Right renal cortex interstitium (tissue), 3 donors: Measurements from ENCODE around the gene C3orf20. TPM values are rescaled to one million over a fixed set of nuclear protein-coding genes. Genes with fewer than 3 reads are reported as not detected.
"Not testable (repeated sequence)": the region's sequence is repeated elsewhere in the genome, so short reads cannot be mapped to it uniquely, and the experiment has no call there.

ENCODE experiments used
- DNase-seq, 3 donors: peaks; one replicate each; pipeline ENCODE4 v3.0.0-alpha.2; 2013; ENCODE audit warnings: low read depth in 3 of 3, low spot score in 2 of 3
- polyA plus RNA-seq, 3 donors: library from polyadenylated mRNA; unstranded; fragments of 120-200 nt; gene quantifications; one replicate each; pipeline ENCODE4 v1.2.1, GENCODE V29; 2013; ENCODE audit not compliant: insufficient read length in 3 of 3

Gene C3orf20
- polyA plus RNA-seq, 3 donors: 0.15 to 0.38 (median 0.32) TPM

DNA sequence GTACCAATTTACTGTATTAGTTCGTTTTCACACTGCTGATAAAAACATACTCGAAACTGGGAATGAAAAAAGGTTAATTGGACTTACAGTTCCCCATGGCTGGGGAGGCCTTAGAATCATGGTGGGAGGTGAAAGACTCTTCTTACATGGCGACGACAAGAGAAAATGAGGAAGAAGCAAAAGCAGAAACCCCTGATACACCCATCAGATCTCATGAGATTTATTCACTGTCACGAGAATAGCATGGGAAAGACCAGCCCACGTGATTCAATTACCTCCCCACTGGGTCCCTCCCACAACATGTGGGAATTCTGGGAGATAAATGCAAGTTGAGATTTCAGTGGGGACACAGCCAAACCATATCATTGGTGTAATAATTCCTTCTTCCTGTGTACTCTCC lies 69.6 kb downstream of the C3orf20 start:
- DNase-seq: no peak

- no peak for DNase-seq
These were observed 75.7 kb downstream of the C3orf20 start for GRCh38 chr3:14750650-14751049.

DNA sequence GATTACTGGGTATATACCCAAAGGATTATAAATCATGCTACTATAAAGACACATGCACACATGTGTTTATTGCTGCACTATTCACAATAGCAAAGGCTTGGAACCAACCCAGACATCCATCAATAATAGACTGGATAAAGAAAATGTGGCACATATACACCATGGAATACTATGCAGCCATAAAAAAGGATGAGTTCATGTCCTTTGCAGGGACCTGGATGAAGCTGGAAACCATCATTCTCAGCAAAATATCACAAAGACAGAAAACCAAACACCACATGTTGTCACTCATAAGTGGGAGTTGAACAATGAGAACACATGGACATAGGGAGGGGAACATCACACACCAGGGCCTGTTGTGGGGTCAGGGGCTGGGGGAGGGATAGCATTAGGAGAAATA lies 78.0 kb downstream of the C3orf20 start:
- DNase-seq: not testable (repeated sequence)

DNA sequence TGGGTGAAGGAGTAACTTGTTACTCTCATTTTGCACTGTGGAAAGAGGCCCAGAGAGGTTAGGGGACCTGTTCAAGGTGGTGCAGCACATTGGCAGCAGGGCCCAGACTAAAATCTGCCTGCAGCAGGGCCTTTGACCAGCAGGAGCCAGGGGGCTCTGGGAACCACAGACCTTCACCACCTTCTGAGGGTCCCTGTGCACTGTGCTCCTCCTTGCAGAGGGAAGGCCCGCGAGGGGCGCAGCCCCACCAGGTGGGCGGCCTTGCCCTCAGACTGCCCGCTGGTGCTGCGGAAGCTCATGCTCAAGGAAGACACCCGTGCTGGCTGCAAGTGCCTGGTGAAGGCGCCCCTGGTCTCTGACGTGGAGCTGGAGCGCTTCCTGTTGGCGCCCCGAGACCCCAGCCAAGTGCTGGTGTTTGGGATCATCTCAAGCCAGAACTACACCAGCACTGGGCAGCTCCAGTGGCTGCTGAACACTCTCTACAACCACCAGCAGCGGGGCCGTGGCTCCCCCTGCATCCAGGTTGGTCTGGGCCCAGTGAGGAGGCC lies 82.3 kb downstream of the C3orf20 start:
- DNase-seq: no peak

GRCh38 chr3:14758297-14758696 lies 83.4 kb downstream of the C3orf20 start:
- DNase-seq: no peak

- DNase-seq: no peak
These were observed 84.0 kb downstream of the C3orf20 start for GRCh38 chr3:14758959-14759358.

DNA sequence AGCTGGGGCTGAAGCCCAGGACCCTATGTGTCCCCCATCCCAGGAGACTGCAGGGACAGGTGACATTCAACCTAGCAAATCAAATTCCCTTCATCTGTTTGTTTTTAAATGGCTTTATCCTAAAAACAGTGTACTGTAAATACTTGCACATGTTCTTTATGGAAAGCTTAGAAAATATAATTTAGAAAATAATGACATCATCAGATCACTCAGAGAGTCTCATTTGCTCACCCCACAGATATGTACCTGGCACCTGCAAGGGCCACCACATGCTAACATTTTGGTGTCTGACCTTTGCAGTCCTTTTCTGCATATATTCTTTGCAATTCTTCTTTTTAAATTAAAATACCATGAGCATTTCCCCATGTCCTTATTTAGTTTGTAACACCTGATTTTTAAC lies 85.2 kb downstream of the C3orf20 start:
- DNase-seq: no peak

GRCh38 chr3:14761121-14761672 lies 86.3 kb downstream of the C3orf20 start:
- no peak for DNase-seq

DNA sequence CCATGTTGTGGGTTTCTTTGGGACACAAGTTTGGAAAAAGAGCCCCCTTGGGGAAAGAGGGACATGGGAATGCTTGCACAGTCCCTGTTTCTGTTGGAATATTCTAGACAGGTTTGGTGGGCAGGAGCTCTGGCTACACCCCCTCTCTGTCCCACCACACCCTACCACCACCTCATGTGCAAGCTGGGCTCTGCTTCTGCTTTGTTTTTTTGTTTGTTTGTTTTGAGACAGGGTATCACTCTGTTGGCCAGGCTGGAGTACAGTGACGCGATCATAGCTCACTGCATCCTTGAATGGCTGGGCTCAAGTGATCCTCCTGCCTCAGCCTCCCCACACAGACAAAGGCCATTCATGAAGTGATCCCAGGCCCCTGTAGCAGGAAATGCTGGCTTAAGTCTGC lies 86.9 kb downstream of the C3orf20 start:
- no peak for DNase-seq

DNA sequence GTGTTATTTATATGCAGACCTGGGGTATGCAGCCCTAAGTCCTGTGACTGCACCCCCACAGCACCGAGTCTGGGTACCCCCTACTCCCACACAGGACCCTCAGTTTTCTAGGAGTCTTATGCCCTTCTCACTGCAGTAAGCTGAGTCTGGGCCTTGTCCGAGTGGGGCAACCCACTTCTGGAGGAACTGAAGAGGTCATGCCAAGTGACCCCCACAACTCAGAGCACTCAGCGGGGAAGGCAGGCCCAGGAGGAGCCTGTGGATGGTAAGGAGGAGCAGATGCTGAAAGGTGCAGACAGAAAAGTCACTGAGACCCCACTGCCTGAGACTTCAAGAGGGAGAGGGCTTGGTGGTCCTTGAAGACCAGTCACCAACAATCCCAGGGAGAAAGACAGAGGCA lies 87.8 kb downstream of the C3orf20 start:
- no peak for DNase-seq

DNA sequence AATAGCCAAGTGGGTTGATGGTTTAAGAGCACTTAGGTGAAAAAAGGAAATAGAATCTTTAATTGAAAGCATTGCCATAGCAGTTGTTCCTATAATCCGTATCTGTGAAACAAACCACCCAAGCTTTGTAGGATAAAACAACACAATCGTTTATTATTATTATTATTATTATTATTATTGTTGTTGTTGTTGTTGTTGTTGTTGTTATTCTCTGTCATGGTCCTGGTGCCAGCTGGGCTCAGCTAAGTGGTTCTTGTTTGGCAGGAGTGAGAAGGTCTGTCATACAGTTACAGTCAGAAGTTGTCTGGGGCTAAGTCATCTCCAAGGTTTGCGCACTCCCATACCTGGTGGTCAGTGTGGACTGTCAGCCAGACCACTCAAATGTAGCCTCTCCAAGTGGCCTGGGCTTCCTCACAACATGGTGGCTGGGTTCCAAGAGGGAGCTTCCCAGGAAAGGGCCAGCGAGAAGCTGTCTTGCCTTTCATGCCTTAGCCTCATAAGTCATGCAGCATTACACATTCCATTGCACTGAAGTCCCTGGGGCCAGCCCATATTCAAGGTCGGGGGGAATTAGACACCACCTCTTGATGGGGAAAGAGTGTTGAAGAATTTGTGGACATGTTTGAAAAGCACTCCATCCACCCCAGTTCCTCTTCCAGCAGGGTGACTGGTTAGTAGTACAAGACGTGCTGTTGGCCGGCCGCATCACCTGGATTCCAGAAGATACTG lies 89.6 kb downstream of the C3orf20 start:
- no peak for DNase-seq

- DNase-seq: no peak
These were observed 90.1 kb downstream of the C3orf20 start for GRCh38 chr3:14765060-14765400.

DNA sequence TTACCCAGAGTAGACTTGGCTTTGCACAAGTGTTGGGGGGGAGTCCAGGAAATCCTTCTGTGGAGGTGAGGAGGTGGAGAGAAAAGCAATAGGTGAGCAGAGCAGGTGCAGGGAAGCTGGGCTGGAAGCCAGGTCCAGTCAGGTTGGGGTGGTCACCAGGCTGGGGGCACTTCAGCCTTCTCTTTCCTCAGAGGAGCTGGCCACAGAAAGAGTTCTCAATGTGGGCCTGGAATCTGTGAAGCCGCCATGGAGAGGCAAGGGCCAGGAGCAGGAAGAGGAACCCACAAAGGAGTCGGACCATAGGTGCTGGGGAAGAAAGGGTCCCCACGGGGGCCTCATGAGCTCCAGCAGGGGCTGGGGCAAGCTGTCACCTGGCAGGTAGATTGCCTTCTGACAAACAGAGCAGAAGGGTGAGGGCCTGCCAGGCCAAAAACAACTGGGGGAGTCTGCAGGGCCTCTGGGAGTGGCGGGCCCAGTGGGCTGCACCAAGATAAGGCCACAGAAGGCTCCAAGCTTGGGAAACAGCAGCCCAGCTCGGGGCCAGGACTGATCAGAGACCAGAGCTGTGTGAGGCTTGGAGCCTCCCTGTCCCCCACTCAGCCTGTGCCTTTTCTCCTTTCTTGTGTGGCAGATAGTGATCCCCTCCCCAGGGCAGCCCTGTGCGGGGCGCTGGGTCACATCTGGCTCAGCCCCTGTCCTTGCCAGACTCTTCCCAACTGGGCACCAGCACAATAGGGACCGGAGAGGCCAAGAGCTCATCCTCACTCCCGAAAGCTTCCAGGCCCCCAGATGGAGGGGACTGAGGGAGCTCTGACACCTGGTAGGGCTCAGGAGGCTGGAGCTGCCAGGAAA lies 90.9 kb downstream of the C3orf20 start:
- no peak for DNase-seq

DNA sequence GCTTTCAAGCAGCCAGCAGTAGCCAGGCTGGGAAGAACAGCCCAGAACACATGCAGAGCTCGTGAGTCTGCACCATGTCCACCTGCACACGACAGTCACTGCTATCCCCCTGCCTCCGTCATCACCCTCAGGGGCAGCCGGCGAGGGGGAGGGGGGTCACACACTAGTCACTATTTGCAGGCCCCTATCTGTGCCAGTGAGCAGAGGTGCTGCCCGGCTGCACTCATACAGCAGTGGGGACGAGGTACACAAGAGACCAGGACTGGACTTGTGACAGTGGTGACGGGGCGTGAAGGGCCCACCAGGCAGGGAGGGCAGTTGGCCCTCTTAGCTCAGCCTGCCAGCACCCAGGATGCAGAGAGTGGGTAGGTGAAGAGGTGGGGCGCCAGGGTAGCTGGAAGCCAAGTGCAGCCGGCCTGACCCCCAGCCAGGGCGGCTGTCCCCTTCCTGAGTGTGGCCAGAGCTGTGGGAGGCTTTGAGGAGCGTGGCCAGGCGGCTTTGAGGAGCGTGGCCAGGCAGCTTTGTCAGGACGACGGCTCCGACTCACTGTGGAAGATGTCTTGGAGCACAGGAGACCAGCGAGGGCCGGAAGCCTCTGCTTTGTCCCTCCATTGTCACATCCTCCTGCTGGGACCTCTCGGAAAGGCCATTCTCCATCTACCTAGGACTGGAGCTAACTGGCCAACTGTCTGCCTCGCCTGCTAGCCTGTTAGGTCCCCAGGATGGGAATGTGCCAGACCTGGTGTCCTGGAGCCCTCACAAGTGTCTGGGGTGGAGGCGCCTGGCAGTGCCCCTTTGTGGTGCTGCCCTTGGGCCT lies 91.7 kb downstream of the C3orf20 start:
- no peak for DNase-seq

GRCh38 chr3:14767245-14768051 lies 92.5 kb downstream of the C3orf20 start:
- DNase-seq: no peak

DNA sequence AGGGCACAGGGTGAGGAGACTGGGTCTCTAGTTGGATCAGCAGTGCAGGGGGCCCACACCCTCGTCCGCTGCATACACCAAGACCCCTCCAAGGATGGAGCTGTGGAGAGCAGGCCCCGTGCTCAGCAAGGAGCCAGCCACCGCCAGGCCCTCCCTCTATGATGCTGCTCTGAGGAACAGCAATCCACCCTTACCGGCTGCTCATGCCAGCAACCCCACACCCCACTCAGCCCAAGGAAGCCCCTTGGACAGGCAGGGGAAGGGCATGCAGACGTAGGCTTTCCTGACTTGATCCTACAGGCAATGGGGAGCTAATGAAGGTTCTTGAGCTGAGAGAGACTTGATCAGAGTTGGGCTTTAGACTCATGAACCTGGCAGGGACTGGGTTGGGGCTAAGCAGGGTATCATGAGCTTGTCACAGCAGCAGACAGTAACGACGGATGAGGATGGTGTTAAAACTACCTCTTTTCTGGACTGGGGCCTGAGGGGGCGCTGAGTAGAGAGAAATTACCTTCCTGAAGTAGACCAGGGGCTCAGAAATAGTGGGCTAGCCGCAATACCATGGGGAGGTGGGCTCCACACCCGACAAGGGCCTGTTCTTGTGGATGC lies 93.3 kb downstream of the C3orf20 start:
- no peak for DNase-seq

GRCh38 chr3:14768881-14769280 lies 93.9 kb downstream of the C3orf20 start:
- no peak for DNase-seq

- DNase-seq: no peak
These were observed 94.8 kb downstream of the C3orf20 start for GRCh38 chr3:14769544-14770325.

GRCh38 chr3:14770591-14770990 lies 95.7 kb downstream of the C3orf20 start:
- no peak for DNase-seq
